GM15510 (cell line): ENCODE results near the gene MRPS22.

Experiments
- POLR2A ChIP-seq: IDR thresholded peaks from 3 replicates; pipeline ENCODE4 v1.6.1; 2011; ENCODE audit warnings: borderline replicate concordance; ENCODE audit not compliant: insufficient read length; ENCODE audit errors: extremely low read depth

MRPS22 gene

DNA sequence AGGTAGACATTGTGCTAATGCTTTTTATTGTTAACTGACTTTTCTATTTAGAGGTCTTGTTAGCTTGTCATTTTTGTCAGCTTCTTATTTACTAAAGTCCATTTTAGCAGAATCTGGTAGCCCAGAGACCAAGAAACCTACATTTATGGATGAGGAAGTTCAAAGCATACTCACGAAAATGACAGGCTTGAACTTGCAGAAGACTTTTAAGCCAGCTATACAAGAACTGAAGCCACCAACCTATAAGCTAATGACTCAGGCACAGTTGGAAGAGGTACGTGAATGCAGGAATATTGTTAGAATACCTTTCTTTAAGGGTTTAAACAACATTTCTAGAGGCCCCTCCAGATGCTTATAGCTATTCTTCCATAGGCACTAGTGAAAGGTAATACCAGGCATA lies 3.0 kb downstream of the MRPS22 start:
- no peak for TF ChIP-seq POLR2A

GRCh38 chr3:139353920-139354556 lies 10.2 kb downstream of the MRPS22 start:
- no peak for TF ChIP-seq POLR2A

DNA sequence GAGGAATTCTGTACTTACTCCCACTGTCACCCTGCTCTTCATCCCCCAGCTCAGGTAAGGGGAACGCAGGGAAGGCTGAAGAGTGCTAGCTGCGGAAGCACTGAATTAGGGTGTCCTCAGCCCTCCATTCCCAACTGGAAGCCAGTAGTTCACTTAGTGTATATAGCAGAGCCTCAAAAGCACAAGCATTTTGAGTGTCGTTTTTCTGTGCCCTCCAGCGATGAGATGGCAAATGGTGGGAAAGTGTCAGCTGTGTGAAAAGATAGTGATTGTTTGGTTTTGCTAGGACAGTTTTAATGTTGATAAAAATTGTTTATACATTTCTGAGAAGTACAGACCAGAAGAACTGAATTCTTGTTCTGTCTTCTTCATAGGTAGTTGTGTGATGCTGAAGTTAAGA lies 10.8 kb downstream of the MRPS22 start:
- TF ChIP-seq POLR2A, result no peak

GRCh38 chr3:139355476-139355875 lies 11.7 kb downstream of the MRPS22 start:
- TF ChIP-seq POLR2A, result no peak

GRCh38 chr3:139355891-139356290 lies 12.1 kb downstream of the MRPS22 start:
- no peak for TF ChIP-seq POLR2A

GRCh38 chr3:139357899-139358298 lies 14.1 kb downstream of the MRPS22 start:
- TF ChIP-seq POLR2A, result no peak

DNA sequence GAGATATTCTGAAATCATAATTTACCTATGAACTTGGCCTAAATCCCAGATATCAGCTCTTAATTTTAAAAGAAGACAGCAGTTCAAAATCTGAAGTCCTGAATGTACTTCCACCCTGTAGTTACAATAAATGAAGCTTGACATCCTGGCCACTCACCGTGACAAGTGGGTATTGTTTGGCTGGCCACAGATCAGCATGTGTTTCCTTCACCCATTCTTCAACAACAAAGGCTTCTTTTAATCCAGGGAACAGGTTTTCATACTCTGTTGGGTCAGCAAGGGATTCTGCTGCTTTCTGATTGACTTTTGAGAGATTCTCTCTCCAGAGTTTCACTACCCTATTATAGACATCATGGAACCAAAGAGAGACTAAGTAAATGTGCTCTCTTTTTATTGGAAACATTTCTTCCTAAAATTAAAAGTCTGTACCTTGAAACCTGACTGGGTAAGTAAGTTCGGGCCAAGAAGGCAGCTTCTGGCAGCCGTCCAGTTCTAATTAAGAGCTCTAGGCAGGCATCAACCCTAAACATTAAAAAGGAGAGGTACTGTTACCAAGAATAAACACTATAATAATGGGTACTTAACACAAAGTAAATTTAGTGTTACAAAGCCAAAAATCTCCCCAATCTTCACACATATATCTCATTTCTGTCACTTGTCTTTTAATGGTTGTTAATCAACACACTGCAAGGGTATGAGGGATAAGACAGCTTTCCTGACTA lies 15.2 kb downstream of the MRPS22 start:
- no peak for TF ChIP-seq POLR2A

GRCh38 chr3:139361276-139361675 lies 17.5 kb downstream of the MRPS22 start:
- TF ChIP-seq POLR2A, result no peak

DNA sequence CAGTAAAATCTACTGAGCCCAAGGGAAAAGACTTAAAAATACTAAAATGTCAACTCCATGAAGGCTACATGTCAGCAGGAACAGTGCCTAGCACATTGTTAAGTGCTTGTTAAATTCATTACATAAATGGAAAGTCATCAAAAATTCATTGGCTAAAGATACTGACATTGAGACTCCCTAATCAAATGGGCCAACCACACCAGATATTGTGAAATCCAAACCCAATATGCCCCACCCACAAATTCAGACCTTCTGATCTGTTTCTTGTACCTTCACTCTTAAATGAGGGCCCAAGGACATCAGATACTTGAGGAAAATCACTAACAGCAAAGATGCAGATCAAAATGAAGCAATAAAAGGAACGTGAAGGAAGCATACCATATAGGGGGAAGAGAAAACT lies 20.7 kb downstream of the MRPS22 start:
- no peak for TF ChIP-seq POLR2A

DNA sequence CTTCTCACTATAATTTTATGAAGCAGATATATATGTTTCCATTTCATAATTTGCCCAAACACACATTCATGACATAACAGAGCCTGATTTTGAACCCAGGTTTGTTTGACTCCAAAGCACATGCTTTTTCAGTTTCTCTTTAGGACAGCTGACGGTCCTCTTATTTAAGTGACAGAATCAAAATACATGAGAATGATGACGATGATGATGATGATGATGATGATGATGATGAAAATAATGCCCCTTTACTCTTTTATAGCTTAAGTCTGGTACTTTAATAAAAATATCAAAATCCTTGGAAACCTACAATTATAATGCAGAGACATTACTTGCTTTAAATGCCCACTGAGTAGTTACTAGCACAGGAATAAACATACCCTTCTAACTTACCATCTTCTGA lies 30.3 kb downstream of the MRPS22 start:
- TF ChIP-seq POLR2A, result no peak

- no peak for TF ChIP-seq POLR2A
These were observed 33.6 kb downstream of the MRPS22 start for GRCh38 chr3:139377378-139377777.

DNA sequence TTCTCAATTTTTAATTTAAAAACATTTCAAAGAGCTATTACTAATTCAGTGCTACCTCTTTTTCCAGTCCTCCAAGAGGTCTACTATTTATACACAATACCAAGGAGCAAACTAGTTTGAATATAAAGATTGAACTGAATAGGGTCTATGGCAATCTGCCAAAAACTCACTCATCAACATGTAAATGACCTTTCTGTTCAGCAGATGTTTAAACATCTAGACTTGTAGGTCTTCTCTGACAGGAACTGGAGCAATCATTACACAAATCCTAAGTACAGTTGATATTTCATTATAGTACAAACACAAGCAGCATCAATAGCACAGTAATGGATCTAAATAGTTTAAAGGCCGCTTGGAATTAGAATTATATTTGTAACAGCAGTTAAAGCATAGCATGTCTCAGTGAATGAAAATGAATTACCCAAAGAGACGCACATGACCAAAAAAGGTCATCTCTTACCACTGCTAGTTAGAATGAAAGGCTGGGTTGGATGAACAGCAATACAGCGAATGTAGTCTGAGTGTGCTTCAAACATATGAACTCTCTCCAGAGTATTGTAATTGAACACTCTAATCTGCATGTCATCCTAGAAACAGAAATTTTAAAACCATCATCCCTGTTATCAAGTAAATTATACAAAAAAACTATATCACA lies 34.9 kb downstream of the MRPS22 start:
- TF ChIP-seq POLR2A, result no peak

- no peak for TF ChIP-seq POLR2A
These were observed 36.8 kb downstream of the MRPS22 start for GRCh38 chr3:139380575-139380974.

DNA sequence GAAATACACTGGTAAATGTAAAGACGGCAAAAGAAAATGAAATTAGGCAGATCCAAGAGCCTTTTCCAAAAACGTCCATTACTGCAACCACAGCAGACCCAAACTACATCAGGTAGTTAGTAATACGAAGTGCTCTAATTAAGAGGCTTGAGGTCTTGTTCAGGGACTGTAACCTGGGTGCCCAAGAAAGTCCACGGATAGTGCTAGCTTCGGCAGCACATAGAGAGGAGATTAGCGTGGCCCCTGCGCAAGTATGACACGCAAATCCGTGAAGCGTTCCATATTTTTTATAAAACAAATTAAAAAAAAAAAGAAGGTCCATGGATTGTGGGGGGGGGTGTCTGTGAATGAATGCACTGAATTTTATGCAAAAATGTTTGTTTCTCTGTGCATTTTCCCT lies 44.3 kb downstream of the MRPS22 start:
- TF ChIP-seq POLR2A, result no peak

DNA sequence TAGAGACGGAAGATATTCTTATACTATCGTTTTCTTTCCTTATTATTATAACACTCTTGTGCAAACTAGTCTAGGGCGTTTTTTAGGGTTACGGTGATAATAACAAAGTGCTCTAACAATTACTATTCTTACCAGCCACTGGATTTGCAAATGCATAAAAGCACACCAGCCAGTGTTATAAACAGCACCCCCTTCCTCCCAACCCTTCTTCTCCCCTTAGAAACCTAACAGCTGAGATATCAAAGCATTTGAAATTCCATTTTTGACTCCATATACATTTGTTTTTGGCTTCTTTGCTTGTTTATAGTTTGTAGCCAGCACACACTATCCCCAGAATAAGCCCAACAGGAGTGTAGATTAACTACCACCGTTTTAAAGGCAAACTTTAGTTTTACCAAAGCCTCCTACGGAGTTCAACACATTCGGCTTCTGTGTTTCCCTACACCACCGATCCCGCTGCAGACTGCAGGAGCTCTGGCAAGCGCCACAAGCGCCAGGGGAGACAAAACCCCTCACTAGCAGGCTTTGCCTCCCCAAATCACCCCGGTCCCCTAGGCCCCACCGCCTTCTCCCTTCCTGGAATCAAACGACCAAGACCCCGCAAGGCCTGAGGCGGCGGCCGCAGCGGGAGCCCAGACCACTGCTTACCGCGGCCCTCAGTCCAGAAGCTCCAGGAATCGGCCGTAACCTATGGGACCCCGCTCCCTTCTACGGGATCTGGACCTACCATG lies 45.2 kb downstream of the MRPS22 start:
- TF ChIP-seq POLR2A, result no peak
